GM12873 (cell line): ENCODE results near the gene SGCD.

Experiments
- CTCF ChIP-seq: IDR thresholded peaks from 2 replicates; pipeline ENCODE4 v1.5.1; 2012; ENCODE audit warnings: low read depth, mild to moderate bottlenecking, moderate library complexity, low read length, control low read depth; ENCODE audit not compliant: insufficient read depth; ENCODE audit errors: missing control alignments

SGCD gene

GRCh38 chr5:156332245-156332644 lies 5.3 kb downstream of the SGCD start:
- no peak for TF ChIP-seq CTCF

- no peak for TF ChIP-seq CTCF
These were observed 12.3 kb downstream of the SGCD start for GRCh38 chr5:156339139-156339841.

- no peak for TF ChIP-seq CTCF
These were observed 13.9 kb downstream of the SGCD start for GRCh38 chr5:156340893-156341292.

- TF ChIP-seq CTCF, result no peak
These were observed 23.3 kb downstream of the SGCD start for GRCh38 chr5:156350256-156350655.

- TF ChIP-seq CTCF, result no peak
These were observed 24.5 kb downstream of the SGCD start for GRCh38 chr5:156351423-156351822.

GRCh38 chr5:156354571-156354970 lies 27.6 kb downstream of the SGCD start:
- TF ChIP-seq CTCF, result no peak

GRCh38 chr5:156356238-156356637 lies 29.3 kb downstream of the SGCD start:
- no peak for TF ChIP-seq CTCF

- TF ChIP-seq CTCF, result no peak
These were observed 32.5 kb downstream of the SGCD start for GRCh38 chr5:156359476-156359875.
